HCT116 (cell line): Measurements from ENCODE around the gene GAD2. TPM values are rescaled to one million over a fixed set of nuclear protein-coding genes. Genes with fewer than 3 reads are reported as not detected.

Experiments used
- ATAC-seq: fragments of 200-7000 bp; cut with Tn5 transposase; 2 replicates; pipeline ENCODE4 v1.9.1; 2020; ENCODE audit warnings: mild to moderate bottlenecking, moderate library complexity
- BruUV-seq: library from RNA; stranded (reverse); fragments of 400-500 nt; replicated peaks from 2 replicates; lab custom pipeline; 2021; lab: Mats Ljungman, UMichigan
- CTCF ChIA-PET: fragments of 300-600 bp; sonication (Branson Sonifier 250); formaldehyde crosslinking; loops from one replicate; lab custom pipeline; 2021; ENCODE audit warnings: antibody characterized with exemption; lab: Charles Lee
- POLR2A ChIA-PET: fragments of 300-600, 350-600 bp; sonication (Branson Sonifier 250); formaldehyde crosslinking; loops from one replicate; lab custom pipeline; 2021; ENCODE audit warnings: antibody characterized with exemption; lab: Charles Lee
- RAD21 ChIA-PET, 2 experiments: fragments of 300-600 bp; sonication (Branson Sonifier 250); formaldehyde crosslinking; loops; one replicate each; lab custom pipeline; 2023; ENCODE audit warnings: low total read pairs in 2 of 2; ENCODE audit not compliant: uncharacterized antibody in 2 of 2, unreplicated experiment in 2 of 2, low non-redundant PET in 1 of 2; lab: Charles Lee
- DNase-seq: peaks from one replicate; pipeline ENCODE4 v3.0.0-alpha.2; 2010; ENCODE audit warnings: low read depth, low spot score
- H2AFZ ChIP-seq: fragments of 200-600 bp; shearing (Covaris generic), sonication (generic); 2 replicates; pipeline ENCODE4 v1.6.1; 2017; ENCODE audit warnings: low read depth, mixed run types, mixed read lengths, antibody characterized with exemption, low read length; ENCODE audit not compliant: poor library complexity, severe bottlenecking
- H3K27ac ChIP-seq: 2 replicates; pipeline ENCODE4 v1.5.1; 2012; ENCODE audit warnings: low read depth, low read length
- H3K27me3 ChIP-seq: fragments of 200-600 bp; sonication (generic); 2 replicates; pipeline ENCODE4 v1.6.1; 2016; ENCODE audit warnings: mixed run types, low read length, mixed read lengths; ENCODE audit not compliant: insufficient read depth
- H3K36me3 ChIP-seq, 2 experiments: fragments of 200-500 bp in 1 of 2; fragments of 200-600 bp in 1 of 2; sonication (Bioruptor generic) in 1 of 2; sonication (generic) in 1 of 2; 2 replicates each; pipeline versions ENCODE4 v1.5.1 to v1.6.1; 2014 to 2016; ENCODE audit warnings: low read length in 2 of 2, inconsistent platforms in 1 of 2, mixed read lengths in 1 of 2, mixed run types in 1 of 2; ENCODE audit not compliant: insufficient read depth in 2 of 2, control insufficient read depth in 1 of 2
- H3K4me1 ChIP-seq, 2 experiments: fragments of 200-600 bp in 1 of 2; sonication (generic) in 1 of 2; 2 replicates each; pipeline versions ENCODE4 v1.5.1 to v1.6.1; 2012 to 2017; ENCODE audit warnings: low read length in 2 of 2, inconsistent platforms in 1 of 2, mild to moderate bottlenecking in 1 of 2, mixed read lengths in 1 of 2, mixed run types in 1 of 2, moderate library complexity in 1 of 2; ENCODE audit not compliant: insufficient read depth in 2 of 2, control insufficient read depth in 1 of 2
- H3K4me2 ChIP-seq: fragments of 200-600 bp; sonication (generic); 2 replicates; pipeline ENCODE4 v1.6.1; 2017; ENCODE audit warnings: mixed run types, low read length, mixed read lengths
- H3K4me3 ChIP-seq, 2 experiments: fragments of 200-600 bp in 1 of 2; sonication (generic) in 1 of 2; replicated peaks in 1 of 2; 2 replicates each; pipeline ENCODE4 v1.5.1; 2011 to 2016; ENCODE audit warnings: low read length in 2 of 2, control low read depth in 1 of 2, low read depth in 1 of 2, mild to moderate bottlenecking in 1 of 2, mixed read lengths in 1 of 2, mixed run types in 1 of 2
- H3K79me2 ChIP-seq: fragments of 200-600 bp; sonication (generic); 2 replicates; pipeline ENCODE4 v1.6.1; 2017; ENCODE audit warnings: mild to moderate bottlenecking, mixed run types, low read length, moderate library complexity, mixed read lengths; ENCODE audit not compliant: insufficient read depth
- H3K9ac ChIP-seq: fragments of 200-600 bp; sonication (generic); 2 replicates; pipeline ENCODE4 v1.6.1; 2016; ENCODE audit warnings: low read length, mixed read lengths
- H3K9me2 ChIP-seq: fragments of 200-600 bp; sonication (generic), shearing (Covaris generic); 2 replicates; pipeline ENCODE4 v1.6.1; 2017; ENCODE audit warnings: mixed run types, mild to moderate bottlenecking, moderate library complexity; ENCODE audit not compliant: insufficient read depth
- H3K9me3 ChIP-seq, 2 experiments: fragments of 200-500 bp in 1 of 2; fragments of 200-600 bp in 1 of 2; sonication (Bioruptor generic) in 1 of 2; sonication (generic) in 1 of 2; 2 replicates each; pipeline ENCODE4 v1.6.1; 2014 to 2017; ENCODE audit warnings: low read length in 2 of 2, mixed read lengths in 2 of 2, inconsistent platforms in 1 of 2, low read depth in 1 of 2, mild to moderate bottlenecking in 1 of 2, mixed run types in 1 of 2, moderate library complexity in 1 of 2; ENCODE audit not compliant: control insufficient read depth in 1 of 2, insufficient read depth in 1 of 2
- H4K20me1 ChIP-seq: fragments of 200-600 bp; sonication (generic), shearing (Covaris generic); 2 replicates; pipeline ENCODE4 v1.6.1; 2017; ENCODE audit warnings: mixed run types, mild to moderate bottlenecking, moderate library complexity; ENCODE audit not compliant: insufficient read depth
- CBX3 ChIP-seq: IDR thresholded peaks from 2 replicates; pipeline ENCODE4 v1.6.1; 2012; ENCODE audit warnings: low read depth
- CEBPB ChIP-seq: IDR thresholded peaks from 2 replicates; pipeline ENCODE4 v1.6.1; 2012; ENCODE audit warnings: low read depth
- CTCF ChIP-seq, 3 experiments: fragments of 200-600 bp in 1 of 3; sonication (generic) in 1 of 3; IDR thresholded peaks in 2 of 3; conservative IDR thresholded peaks in 1 of 3; 2 replicates each; pipeline ENCODE4 v1.5.1; 2012 to 2017; ENCODE audit warnings: low read depth in 2 of 3, low read length in 2 of 3, antibody characterized with exemption in 1 of 3, borderline replicate concordance in 1 of 3, control low read depth in 1 of 3, mild to moderate bottlenecking in 1 of 3, mixed read lengths in 1 of 3, mixed run types in 1 of 3, moderate library complexity in 1 of 3; ENCODE audit not compliant: insufficient read depth in 1 of 3
- ELF1 ChIP-seq: IDR thresholded peaks from 2 replicates; pipeline ENCODE4 v1.6.1; 2012; ENCODE audit warnings: low read depth, borderline replicate concordance
- EZH2phosphoT487 ChIP-seq: fragments of 200-600 bp; IDR thresholded peaks from 2 replicates; pipeline ENCODE4 v1.6.1; 2018; ENCODE audit warnings: antibody characterized with exemption, borderline replicate concordance
- FOSL1 ChIP-seq: IDR thresholded peaks from 2 replicates; pipeline ENCODE4 v1.6.1; 2012; ENCODE audit warnings: low read depth
- JUND ChIP-seq: IDR thresholded peaks from 2 replicates; pipeline ENCODE4 v1.6.1; 2012
- MAX ChIP-seq: IDR thresholded peaks from 2 replicates; pipeline ENCODE4 v1.6.1; 2012
- POLR2A ChIP-seq: IDR thresholded peaks from 2 replicates; pipeline ENCODE4 v1.7.0; 2011; ENCODE audit warnings: borderline replicate concordance; ENCODE audit not compliant: insufficient read depth, insufficient read length; ENCODE audit errors: extremely low read depth
- POLR2AphosphoS5 ChIP-seq: IDR thresholded peaks from 2 replicates; pipeline ENCODE4 v1.6.1; 2011; ENCODE audit warnings: mild to moderate bottlenecking, low read depth, low read length, moderate library complexity
- RAD21 ChIP-seq: IDR thresholded peaks from 2 replicates; pipeline ENCODE4 v1.6.1; 2012; ENCODE audit warnings: low read depth, mild to moderate bottlenecking
- REST ChIP-seq: IDR thresholded peaks from 2 replicates; pipeline ENCODE4 v1.6.1; 2012; ENCODE audit warnings: low read depth
- SRF ChIP-seq: IDR thresholded peaks from 2 replicates; pipeline ENCODE4 v1.6.1; 2012; ENCODE audit warnings: low read depth
- TCF7L2 ChIP-seq: IDR thresholded peaks from 2 replicates; pipeline ENCODE4 v1.7.0; 2011; ENCODE audit warnings: borderline replicate concordance, inconsistent platforms; ENCODE audit not compliant: insufficient read depth, insufficient read length; ENCODE audit errors: extremely low read depth
- YY1 ChIP-seq: IDR thresholded peaks from 2 replicates; pipeline ENCODE4 v1.6.1; 2011; ENCODE audit warnings: low read length, low read depth, moderate library complexity, mild to moderate bottlenecking; ENCODE audit not compliant: insufficient replicate concordance; ENCODE audit errors: extremely low read depth
- ZFX ChIP-seq: fragments of 450-650 bp; IDR thresholded peaks from 2 replicates; pipeline ENCODE4 v1.6.1; 2017
- ZNF274 ChIP-seq: fragments of 200-500 bp; sonication (Bioruptor generic); IDR thresholded peaks from 2 replicates; pipeline ENCODE4 v1.6.1; 2014; ENCODE audit warnings: mild to moderate bottlenecking, low read depth, low read length, inconsistent platforms
- intact Hi-C: fragments of 100-400 bp; cut with micrococcal nuclease; formaldehyde crosslinking; loops from 2 replicates; pipeline ENCODE4 v1.10.0; 2022
- total RNA-seq: library from RNA; stranded (reverse); gene quantifications from one replicate; pipeline ENCODE4 v1.2.1, GENCODE V29; 2021; ENCODE audit not compliant: unreplicated experiment

GAD2 gene
- total RNA-seq, 1 experiment from 2014 or later, result not detected

GRCh38 chr10:26327811-26328210 lies 111.2 kb downstream of the GAD2 start:
- ATAC-seq, result no peak
- H3K27ac ChIP-seq, result no peak overlapping the region
- TF ChIP-seq SRF (no peak), MAX (no peak), YY1 (no peak), EZH2phosphoT487 (no peak), CEBPB (no peak), ELF1 (no peak), FOSL1 (no peak), CTCF (IDR thresholded peaks at IDR 0.05 in 2 of 3, conservative IDR thresholded peaks at IDR 0.05 in 1 of 3; ENCODE audit: borderline replicate concordance in 1 of 3, insufficient read depth in 1 of 3, low read depth in 2 of 3, low read length in 2 of 3) (no peak)
- CTCF ChIA-PET, result no interaction called here
- H3K4me2 ChIP-seq, result no peak overlapping the region
- no peaks in the 10 kb centered on the region; the same call in 1 of the 2 replicates for H3K27me3 ChIP-seq
- no peak overlapping the region for H3K4me3 ChIP-seq
- H3K4me1 ChIP-seq, result peaks cover 4 to 8% of the 10 kb centered on the region in 2 experiments; a peak in 3 of 4 replicates
- H3K9ac ChIP-seq, result no peak overlapping the region
- RAD21 ChIA-PET, result no interaction called here
- no peaks in the 10 kb centered on the region for H3K36me3 ChIP-seq
- H3K79me2 ChIP-seq, result no peaks in the 10 kb centered on the region
- no peak for DNase-seq
- intact Hi-C loops, result no loop called here
- H4K20me1 ChIP-seq, result no peaks in the 10 kb centered on the region
- POLR2A ChIA-PET, result no interaction called here
- H3K9me2 ChIP-seq, result no peaks in the 10 kb centered on the region
- H2AFZ ChIP-seq, result no peak overlapping the region
- BruUV-seq, result no TSS peak
- no peaks in the 10 kb centered on the region for H3K9me3 ChIP-seq

GRCh38 chr10:26331371-26331770 lies 114.8 kb downstream of the GAD2 start:
- H3K9me2 ChIP-seq, result no peaks in the 10 kb centered on the region
- DNase-seq (no peak), ATAC-seq (no peak)
- no peak overlapping the region for H3K4me3 ChIP-seq
- intact Hi-C loops, result loop anchor here (2.0 to 10.0 kb wide), 2 partner anchors 47 to 1033 kb away; no protein-coding TSS in a partner anchor
- H2AFZ ChIP-seq, result no peak overlapping the region
- H3K27ac ChIP-seq, result no peak overlapping the region
- ChIA-PET POLR2A (no interaction called here), RAD21 (no interaction called here), CTCF (no interaction called here)
- peaks cover 0 to 7% of the 10 kb centered on the region in 2 experiments; a peak in 1 of 4 replicates for H3K4me1 ChIP-seq
- no peaks in the 10 kb centered on the region for H3K9me3 ChIP-seq
- H4K20me1 ChIP-seq, result no peaks in the 10 kb centered on the region
- no peaks in the 10 kb centered on the region for H3K36me3 ChIP-seq
- no peak overlapping the region for H3K9ac ChIP-seq
- no TSS peak for BruUV-seq
- no peaks in the 10 kb centered on the region; the same call in 1 of the 2 replicates for H3K27me3 ChIP-seq
- no peaks in the 10 kb centered on the region for H3K79me2 ChIP-seq
- no peak overlapping the region for H3K4me2 ChIP-seq
- TF ChIP-seq JUND, result no peak
- TF ChIP-seq RAD21, result no peak
- no peak for TF ChIP-seq POLR2A
- no peak for TF ChIP-seq YY1
- no peak for TF ChIP-seq REST
- no peak for TF ChIP-seq POLR2AphosphoS5
- TF ChIP-seq SRF, result no peak
- TF ChIP-seq CEBPB, result no peak
- TF ChIP-seq CBX3, result no peak
- TF ChIP-seq ZNF274, result no peak
- no peak for TF ChIP-seq TCF7L2
- no peak for TF ChIP-seq ZFX
